Immature natural killer cell (primary cell): ENCODE data around the gene NREP. TPM values are rescaled to one million over a fixed set of nuclear protein-coding genes. Genes with fewer than 3 reads are reported as not detected.

Experiments
- DNase-seq, 3 donors: peaks; one replicate each; pipeline ENCODE4 v3.0.0; 2022; ENCODE audit warnings: mixed read lengths in 1 of 3
- H3K27ac Mint-ChIP-seq, 6 donors: one replicate each; pipeline ENCODE4 v1.8.0; 2020; ENCODE audit warnings: mixed read lengths in 6 of 6, mild to moderate bottlenecking in 5 of 6, inconsistent platforms in 4 of 6, moderate library complexity in 3 of 6
- H3K27me3 Mint-ChIP-seq, 3 donors: one replicate each; pipeline ENCODE4 v1.8.0; 2020 to 2021; ENCODE audit warnings: low read depth in 3 of 3, mild to moderate bottlenecking in 3 of 3, mixed read lengths in 3 of 3, moderate library complexity in 3 of 3, inconsistent platforms in 1 of 3
- H3K36me3 Mint-ChIP-seq, 3 donors: one replicate each; pipeline ENCODE4 v1.8.0; 2020; ENCODE audit warnings: mixed read lengths in 3 of 3, inconsistent platforms in 2 of 3, mild to moderate bottlenecking in 2 of 3
- H3K4me1 Mint-ChIP-seq, 2 donors: one replicate each; pipeline ENCODE4 v1.8.0; 2020; ENCODE audit warnings: inconsistent platforms in 2 of 2, mild to moderate bottlenecking in 2 of 2, mixed read lengths in 2 of 2, moderate library complexity in 1 of 2
- H3K4me3 Mint-ChIP-seq, 5 donors: one replicate each; pipeline ENCODE4 v1.8.0; 2020; ENCODE audit warnings: mild to moderate bottlenecking in 5 of 5, mixed read lengths in 5 of 5, inconsistent platforms in 3 of 5, moderate library complexity in 3 of 5
- H3K9me3 Mint-ChIP-seq, 6 donors: one replicate each; pipeline ENCODE4 v1.8.0; 2020; ENCODE audit warnings: mild to moderate bottlenecking in 6 of 6, mixed read lengths in 6 of 6, inconsistent platforms in 4 of 6, moderate library complexity in 3 of 6
- polyA plus RNA-seq, 3 donors: library from polyadenylated mRNA; unstranded; fragments of 300-500 nt; fragmentation: Illumina TruSeq; gene quantifications; one replicate each; pipeline ENCODE4 v1.2.3, GENCODE V29; 2021

Gene NREP
- polyA plus RNA-seq, 3 donors from 2014 or later = 12.5 to 20.2 (median 17.6) TPM

- Mint-ChIP-seq H3K36me3 (no peaks in the 10 kb centered on the region), H3K9me3 (peaks cover 0 to 3% (median 0%) of the 10 kb centered on the region in 6 donors), H3K4me3 (peak overlapping the region in 3 of 5 donors; percentile 10 to 56 (median 17)), H3K4me1 (peaks cover 17 to 21% of the 10 kb centered on the region in 2 donors), H3K27me3 (no peaks in the 10 kb centered on the region), H3K27ac (peak overlapping the region in 4 of 6 donors; percentile 20 to 76 (median 39))
- peak; percentile 29 to 37 (median 34) for DNase-seq
These were observed 15.7 kb downstream of the NREP start for GRCh38 chr5:111741278-111741677.

GRCh38 chr5:111739416-111739815 lies 17.6 kb downstream of the NREP start:
- no peaks in the 10 kb centered on the region for H3K27me3 Mint-ChIP-seq
- H3K36me3 Mint-ChIP-seq = no peaks in the 10 kb centered on the region
- no peak for DNase-seq
- H3K27ac Mint-ChIP-seq = no peak overlapping the region
- peaks cover 17 to 25% of the 10 kb centered on the region in 2 donors for H3K4me1 Mint-ChIP-seq
- no peak overlapping the region for H3K4me3 Mint-ChIP-seq
- peaks cover 0 to 3% (median 0%) of the 10 kb centered on the region in 6 donors for H3K9me3 Mint-ChIP-seq

DNA sequence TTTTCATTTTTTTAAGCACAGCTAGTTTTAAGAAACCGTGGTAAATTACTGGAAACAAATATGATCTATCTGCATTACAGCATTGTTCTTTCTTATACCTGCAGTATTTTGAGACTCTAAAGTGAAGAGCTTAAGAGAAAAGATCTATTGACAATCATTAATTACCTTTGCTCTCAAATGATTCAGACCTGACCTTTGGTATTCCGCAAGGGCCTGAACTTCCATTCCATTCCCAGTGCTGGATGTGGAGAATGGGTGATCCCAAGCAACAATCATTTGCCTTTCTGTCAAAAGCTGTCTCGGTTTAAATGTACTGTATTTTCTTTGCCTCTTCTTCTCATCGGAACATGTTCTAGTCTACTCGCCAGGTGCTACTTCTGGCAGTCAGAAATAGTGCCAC lies 18.9 kb downstream of the NREP start:
- no peak for DNase-seq
- Mint-ChIP-seq H3K9me3 (peaks cover 0 to 3% (median 0%) of the 10 kb centered on the region in 6 donors), H3K27ac (no peak overlapping the region), H3K27me3 (peaks cover 0 to 4% (median 0%) of the 10 kb centered on the region in 3 donors), H3K36me3 (no peaks in the 10 kb centered on the region), H3K4me1 (peaks cover 21 to 30% of the 10 kb centered on the region in 2 donors), H3K4me3 (no peak overlapping the region)

- no peak overlapping the region for H3K4me3 Mint-ChIP-seq
- H3K27ac Mint-ChIP-seq = no peak overlapping the region
- H3K36me3 Mint-ChIP-seq = no peaks in the 10 kb centered on the region
- DNase-seq = no peak
- H3K9me3 Mint-ChIP-seq = peaks cover 0 to 3% (median 0%) of the 10 kb centered on the region in 6 donors
- peaks cover 0 to 4% (median 0%) of the 10 kb centered on the region in 3 donors for H3K27me3 Mint-ChIP-seq
- peaks cover 21 to 29% of the 10 kb centered on the region in 2 donors for H3K4me1 Mint-ChIP-seq
These were observed 19.3 kb downstream of the NREP start for GRCh38 chr5:111737716-111738115.

DNA sequence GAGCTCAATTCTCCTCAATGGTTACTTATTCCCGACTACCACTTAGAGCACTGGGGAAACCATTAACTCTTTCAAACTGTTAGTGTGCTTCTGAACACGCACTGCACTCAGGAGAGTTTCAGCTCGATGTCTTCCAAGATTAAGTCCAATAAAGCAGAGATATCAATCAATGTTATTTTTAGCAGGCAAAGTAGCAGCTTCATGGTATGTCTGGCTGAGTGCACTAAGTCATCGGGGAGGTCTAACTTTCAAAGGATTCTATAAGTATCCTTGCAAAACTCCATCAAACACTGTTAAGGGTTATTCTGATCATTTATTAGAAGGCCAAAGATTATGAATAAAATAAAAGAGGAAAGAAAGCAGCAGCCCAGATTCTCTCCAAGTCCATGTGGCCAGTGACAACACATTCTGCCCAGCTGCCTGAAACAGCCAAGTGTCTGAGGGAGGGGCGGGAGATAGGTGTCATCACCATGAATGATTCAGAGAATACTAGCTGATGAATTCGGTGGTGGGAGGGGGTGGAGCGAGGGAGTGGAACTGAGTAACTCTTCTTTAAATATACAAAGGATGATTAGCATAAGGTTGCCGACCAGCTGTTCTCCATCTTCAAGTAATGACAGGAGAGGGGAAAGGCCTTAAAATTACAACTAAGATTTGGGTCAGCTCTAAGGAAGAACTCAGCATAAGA lies 21.3 kb downstream of the NREP start:
- no peak for DNase-seq
- H3K27ac Mint-ChIP-seq = no peak overlapping the region
- H3K36me3 Mint-ChIP-seq = no peaks in the 10 kb centered on the region
- H3K9me3 Mint-ChIP-seq = peaks cover 0 to 3% (median 0%) of the 10 kb centered on the region in 6 donors
- peaks cover 0 to 4% (median 0%) of the 10 kb centered on the region in 3 donors for H3K27me3 Mint-ChIP-seq
- H3K4me1 Mint-ChIP-seq = peaks cover 4 to 10% of the 10 kb centered on the region in 2 donors
- H3K4me3 Mint-ChIP-seq = no peak overlapping the region

DNA sequence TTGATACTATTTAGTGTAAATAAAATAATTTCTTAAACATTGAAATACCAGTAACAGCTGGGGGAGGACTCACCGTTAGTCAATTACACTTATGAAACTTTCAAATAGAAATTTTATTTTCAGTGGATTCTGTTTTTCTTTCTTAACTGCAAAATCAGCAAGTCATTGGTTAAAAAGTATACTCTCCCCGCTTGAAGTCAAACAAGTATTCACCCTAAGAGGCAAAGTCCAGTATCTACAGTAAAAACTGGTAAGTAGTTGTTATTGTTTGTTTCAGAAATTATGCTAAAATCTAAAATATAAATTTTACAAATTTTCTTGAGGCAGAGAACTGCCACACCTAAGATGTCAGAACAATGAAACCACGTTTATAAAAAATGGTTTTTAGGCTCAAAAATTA lies 22.4 kb downstream of the NREP start:
- no peak overlapping the region for H3K4me3 Mint-ChIP-seq
- DNase-seq = no peak
- H3K27me3 Mint-ChIP-seq = peaks cover 0 to 4% (median 0%) of the 10 kb centered on the region in 3 donors
- H3K27ac Mint-ChIP-seq = no peak overlapping the region
- H3K36me3 Mint-ChIP-seq = peaks cover 0 to 6% (median 4%) of the 10 kb centered on the region in 3 donors
- H3K9me3 Mint-ChIP-seq = peaks cover 0 to 3% (median 0%) of the 10 kb centered on the region in 6 donors
- peaks cover 4 to 10% of the 10 kb centered on the region in 2 donors for H3K4me1 Mint-ChIP-seq

DNA sequence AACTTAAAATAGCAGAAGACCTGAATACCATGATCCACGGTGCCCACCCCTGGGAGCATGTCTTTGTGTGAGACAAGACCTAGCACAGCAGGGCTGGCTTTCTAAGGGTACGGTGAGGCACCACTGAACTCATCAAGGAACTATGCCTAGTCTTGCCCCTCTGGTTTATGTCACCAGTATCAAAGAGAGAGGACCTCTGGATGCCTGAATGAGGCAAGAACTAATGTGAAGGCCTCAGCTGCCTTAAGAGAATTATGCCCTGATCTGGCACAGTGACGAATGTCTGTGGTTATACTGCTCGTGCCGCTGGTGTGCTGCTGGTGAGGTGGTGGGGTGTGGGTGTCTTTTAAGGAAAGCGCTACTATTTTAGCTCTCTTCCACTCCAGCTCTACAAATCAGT lies 23.0 kb downstream of the NREP start:
- H3K36me3 Mint-ChIP-seq = peaks cover 0 to 11% (median 8%) of the 10 kb centered on the region in 3 donors
- H3K9me3 Mint-ChIP-seq = peaks cover 0 to 3% (median 0%) of the 10 kb centered on the region in 6 donors
- H3K27me3 Mint-ChIP-seq = peaks cover 0 to 4% (median 0%) of the 10 kb centered on the region in 3 donors
- peak overlapping the region in 1 of 6 donors; percentile 49 for H3K27ac Mint-ChIP-seq
- DNase-seq = peak in 1 of 3 donors; percentile 12
- H3K4me1 Mint-ChIP-seq = peaks cover 4 to 10% of the 10 kb centered on the region in 2 donors
- H3K4me3 Mint-ChIP-seq = no peak overlapping the region

DNA sequence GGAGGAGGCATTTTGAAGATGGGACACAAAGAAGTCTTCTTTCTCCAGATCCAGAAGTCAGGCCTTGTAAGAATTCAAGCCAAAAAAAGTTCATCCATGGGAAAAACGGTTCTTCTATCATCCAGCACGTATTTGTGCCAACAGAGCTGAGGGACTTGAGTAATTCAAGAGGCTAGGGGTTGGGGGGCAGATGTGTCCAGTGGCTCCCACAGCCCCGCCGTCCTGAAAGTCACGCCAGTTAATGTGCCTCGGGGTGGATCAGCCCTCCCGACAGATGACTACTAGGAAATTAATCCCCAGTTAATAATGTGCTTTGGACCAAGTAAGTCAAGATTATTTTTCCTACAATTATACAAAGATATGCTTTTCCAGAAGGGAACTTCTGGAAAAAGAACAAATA lies 23.4 kb downstream of the NREP start:
- Mint-ChIP-seq H3K9me3 (peaks cover 0 to 3% (median 0%) of the 10 kb centered on the region in 6 donors), H3K27ac (no peak overlapping the region), H3K27me3 (peaks cover 0 to 4% (median 0%) of the 10 kb centered on the region in 3 donors)

GRCh38 chr5:111731638-111732037 lies 25.4 kb downstream of the NREP start:
- Mint-ChIP-seq H3K27me3 (peaks cover 0 to 4% (median 0%) of the 10 kb centered on the region in 3 donors), H3K36me3 (peaks cover 0 to 14% (median 11%) of the 10 kb centered on the region in 3 donors), H3K4me1 (peaks cover 4 to 10% of the 10 kb centered on the region in 2 donors), H3K4me3 (no peak overlapping the region), H3K27ac (no peak overlapping the region), H3K9me3 (no peaks in the 10 kb centered on the region)
- DNase-seq = no peak

More for the DNA sequence above, 23.4 kb downstream of the NREP start:
- peaks cover 4 to 10% of the 10 kb centered on the region in 2 donors for H3K4me1 Mint-ChIP-seq
- H3K4me3 Mint-ChIP-seq = no peak overlapping the region
- no peak for DNase-seq
- H3K36me3 Mint-ChIP-seq = peaks cover 0 to 13% (median 11%) of the 10 kb centered on the region in 3 donors

- peaks cover 0 to 14% (median 11%) of the 10 kb centered on the region in 3 donors for H3K36me3 Mint-ChIP-seq
- H3K4me3 Mint-ChIP-seq = no peak overlapping the region
- DNase-seq = no peak
- H3K27ac Mint-ChIP-seq = no peak overlapping the region
- H3K9me3 Mint-ChIP-seq = no peaks in the 10 kb centered on the region
- H3K4me1 Mint-ChIP-seq = peaks cover 4 to 10% of the 10 kb centered on the region in 2 donors
- peaks cover 0 to 4% (median 0%) of the 10 kb centered on the region in 3 donors for H3K27me3 Mint-ChIP-seq
These were observed 26.2 kb downstream of the NREP start for GRCh38 chr5:111730659-111731382.

GRCh38 chr5:111728941-111729340 lies 28.1 kb downstream of the NREP start:
- Mint-ChIP-seq H3K27me3 (no peaks in the 10 kb centered on the region), H3K4me1 (peaks cover under 1% of the 10 kb centered on the region in 2 donors), H3K4me3 (no peak overlapping the region), H3K9me3 (no peaks in the 10 kb centered on the region), H3K27ac (no peak overlapping the region), H3K36me3 (peaks cover 0 to 14% (median 11%) of the 10 kb centered on the region in 3 donors)
- no peak for DNase-seq

DNA sequence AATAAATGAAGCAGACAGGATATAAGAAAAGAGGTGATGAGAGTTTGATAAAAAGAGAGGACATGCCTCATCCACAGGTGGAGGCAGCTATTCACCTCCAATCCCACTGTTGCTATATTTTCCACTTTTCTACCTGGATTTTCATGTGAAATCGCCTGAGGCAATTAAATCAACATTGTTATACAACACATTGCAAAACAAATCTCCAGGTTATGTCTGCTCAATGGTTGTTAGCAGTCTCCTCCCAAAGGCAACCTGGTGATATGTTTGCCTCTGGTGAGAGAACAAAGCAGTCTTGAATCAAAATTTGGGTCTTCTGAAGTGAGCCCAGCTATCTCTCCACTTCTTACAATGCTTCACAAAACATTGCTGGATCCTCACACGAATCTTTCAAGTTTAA lies 30.0 kb downstream of the NREP start:
- Mint-ChIP-seq H3K9me3 (no peaks in the 10 kb centered on the region), H3K4me1 (no peaks in the 10 kb centered on the region), H3K27ac (no peak overlapping the region), H3K36me3 (peaks cover 0 to 14% (median 11%) of the 10 kb centered on the region in 3 donors), H3K27me3 (no peaks in the 10 kb centered on the region), H3K4me3 (no peak overlapping the region)
- no peak for DNase-seq

DNA sequence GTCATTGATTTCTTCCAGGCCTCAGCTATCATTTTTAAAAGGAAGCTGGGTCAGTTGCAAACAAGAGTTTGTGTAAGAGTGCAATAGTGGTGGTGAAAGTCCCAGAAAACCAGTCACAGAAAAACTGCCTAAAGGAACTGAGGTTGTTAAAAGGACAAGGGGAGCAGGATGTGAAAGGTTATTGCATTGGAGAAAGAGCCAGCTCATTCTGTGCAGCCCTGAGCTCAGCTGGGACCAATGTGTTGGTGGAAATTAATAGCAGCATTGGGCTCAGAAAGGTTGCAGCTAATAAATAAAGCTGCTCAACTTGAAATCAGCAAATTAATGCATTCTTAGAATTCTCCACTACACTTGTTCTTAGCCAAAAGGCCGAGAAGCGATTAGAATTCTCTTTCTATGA lies 34.9 kb downstream of the NREP start:
- Mint-ChIP-seq H3K9me3 (no peaks in the 10 kb centered on the region), H3K27ac (no peak overlapping the region), H3K27me3 (peaks cover 0 to 4% (median 1%) of the 10 kb centered on the region in 3 donors), H3K4me3 (no peak overlapping the region), H3K4me1 (no peaks in the 10 kb centered on the region), H3K36me3 (peaks cover 0 to 3% (median 0%) of the 10 kb centered on the region in 3 donors)
- no peak for DNase-seq
